IPS-NIHi11 (cell line): Measurements from ENCODE around the gene PDHA1.

Experiments used
- DNase-seq: peaks from one replicate; pipeline ENCODE4 v3.0.0; 2012; ENCODE audit warnings: mixed read lengths, low spot score

The PDHA1 gene

DNA sequence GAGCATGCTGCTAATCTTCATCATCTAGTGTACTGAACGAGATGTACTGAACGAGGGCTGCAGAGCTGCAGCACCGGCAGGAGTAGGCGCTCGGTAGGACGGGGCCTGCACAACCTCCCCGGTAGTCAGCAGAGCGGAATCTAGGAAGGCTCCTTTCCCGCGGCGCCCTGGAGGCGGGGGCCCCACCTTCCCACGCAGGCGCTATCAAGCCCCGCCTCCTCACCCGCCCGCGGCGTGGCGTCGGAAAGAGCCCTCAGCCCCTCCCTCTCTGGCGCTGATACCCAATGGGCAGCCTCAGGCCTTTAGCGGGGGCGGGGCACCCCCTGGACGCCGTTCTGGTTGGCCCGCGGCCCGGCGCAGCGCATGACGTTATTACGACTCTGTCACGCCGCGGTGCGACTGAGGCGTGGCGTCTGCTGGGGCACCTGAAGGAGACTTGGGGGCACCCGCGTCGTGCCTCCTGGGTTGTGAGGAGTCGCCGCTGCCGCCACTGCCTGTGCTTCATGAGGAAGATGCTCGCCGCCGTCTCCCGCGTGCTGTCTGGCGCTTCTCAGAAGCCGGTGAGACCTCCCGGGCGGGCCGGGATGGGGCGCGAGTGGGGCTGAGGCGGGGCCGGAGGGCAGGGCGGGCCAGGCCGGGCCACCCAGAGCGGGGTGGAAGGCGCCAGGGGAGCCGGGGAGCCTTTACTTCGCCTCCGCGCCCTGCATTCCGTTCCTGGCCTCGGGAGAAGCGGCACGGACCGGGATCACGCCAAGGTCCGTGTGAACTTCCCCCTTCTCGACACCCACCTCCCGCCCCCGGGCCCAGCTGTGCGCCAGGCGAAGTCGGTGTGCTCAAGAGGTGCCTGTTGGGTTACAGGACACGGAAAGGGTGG is at the start of gene PDHA1:
PDHA1 (plus strand) TSS at position 393 of the 874 bp plus-strand sequence; CDS start at position 504, 111 bp downstream.
- DNase-seq, result peak; percentile 92

DNA sequence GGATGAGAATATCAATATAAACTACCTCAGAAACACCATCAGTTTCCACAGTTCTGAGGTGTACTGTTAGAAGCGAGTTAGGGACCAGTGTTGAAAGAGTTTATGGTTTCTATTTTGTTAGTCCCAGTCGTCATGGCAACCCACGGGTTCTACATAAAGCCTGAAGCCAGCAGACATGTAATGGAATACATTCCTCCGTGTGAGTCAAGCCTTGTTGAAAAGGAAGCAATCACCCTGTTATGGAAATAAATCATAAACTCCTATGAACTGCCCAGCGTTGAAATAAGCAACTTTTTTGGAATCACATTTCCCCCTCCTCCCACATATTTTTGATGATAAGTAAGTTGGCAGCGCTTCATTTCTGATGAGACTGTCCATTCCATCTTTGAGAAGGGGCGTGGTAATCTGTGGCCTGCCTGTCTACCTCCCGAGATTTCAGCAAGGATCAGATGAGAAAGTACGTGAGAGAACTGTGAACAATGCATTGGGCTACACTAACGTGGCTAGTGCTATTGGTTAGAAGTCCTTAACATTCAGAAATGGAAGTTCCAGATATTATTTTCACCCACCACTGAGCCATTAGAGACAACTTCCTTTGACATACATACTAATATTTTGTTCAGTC is 40.4 kb upstream of the PDHA1 start:
- DNase-seq, result no peak

DNA sequence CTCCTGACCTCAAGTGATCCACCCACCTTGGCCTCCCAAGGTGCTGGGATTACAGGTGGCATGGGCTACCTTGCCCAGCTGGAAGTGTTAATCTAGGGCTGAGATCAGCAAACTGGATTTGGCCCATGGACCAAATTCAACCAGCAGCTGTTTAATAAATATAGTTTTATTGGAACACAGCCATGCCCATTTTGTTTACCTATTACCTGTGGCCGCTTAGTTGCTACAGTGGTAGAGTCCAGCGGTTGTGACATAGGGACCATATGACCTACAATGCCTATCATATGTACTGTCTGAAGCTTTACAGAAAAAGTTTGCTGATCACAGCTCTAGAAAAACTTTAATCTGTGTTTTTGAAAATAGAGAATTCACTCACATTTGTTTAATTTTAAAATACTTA is 17.2 kb upstream of the PDHA1 start:
- DNase-seq, result no peak

- no peak for DNase-seq
These were observed 11.9 kb upstream of the PDHA1 start for GRCh38 chrX:19331831-19332230.

GRCh38 chrX:19332983-19333382 is 10.7 kb upstream of the PDHA1 start:
- DNase-seq, result no peak

GRCh38 chrX:19334945-19335626 is 8.6 kb upstream of the PDHA1 start:
- peak; percentile 53 for DNase-seq

DNA sequence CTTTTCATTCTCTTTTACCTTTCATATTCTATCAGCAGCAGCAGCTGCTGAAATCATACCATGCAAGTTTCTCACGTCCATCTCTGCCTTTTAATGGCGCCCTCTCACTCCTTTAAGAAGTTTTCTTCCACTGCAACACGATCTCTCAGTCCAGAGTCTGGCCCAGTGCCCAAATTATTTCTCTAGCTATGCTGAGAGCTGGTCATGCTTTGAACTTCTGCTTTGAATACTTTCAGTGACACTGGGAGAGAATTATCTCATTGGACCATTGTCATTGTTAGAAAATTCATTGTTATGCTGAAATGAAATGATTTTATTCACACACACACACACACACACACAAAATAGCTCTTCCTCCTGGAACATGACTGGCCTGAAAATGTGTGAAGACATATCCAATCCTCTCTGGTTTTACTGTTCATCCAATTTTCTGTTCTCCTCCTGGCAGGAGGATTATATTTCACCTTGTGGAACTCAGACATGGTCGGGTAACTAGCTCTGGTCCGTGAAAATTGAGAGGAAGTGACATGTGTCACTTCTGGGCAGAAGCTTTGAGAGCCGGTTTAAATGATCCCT is 1.3 kb upstream of the PDHA1 start:
- no peak for DNase-seq

DNA sequence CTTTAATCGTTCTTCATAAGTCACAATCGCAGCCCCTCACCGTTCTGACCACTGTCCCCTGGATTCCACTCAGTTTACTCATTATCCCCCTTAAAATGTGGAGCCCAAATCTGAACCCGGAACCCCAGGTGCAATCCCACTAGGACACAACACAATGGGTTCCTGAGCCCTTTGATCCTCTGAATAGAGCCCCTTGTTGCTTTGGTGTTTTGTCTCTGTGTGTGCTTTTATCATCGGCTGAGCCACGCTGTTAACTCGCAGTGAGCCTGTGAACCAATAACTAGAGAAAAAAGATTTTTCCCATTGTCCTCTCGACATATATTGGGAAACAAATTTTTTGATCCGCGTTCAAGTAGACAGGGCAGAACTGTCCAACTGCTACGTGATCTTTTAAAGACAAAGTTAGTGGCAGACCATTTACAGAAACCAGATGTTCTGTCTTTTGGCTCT is 617 bp upstream of the PDHA1 start:
- DNase-seq, result no peak

- DNase-seq, result no peak
These were observed 934 bp downstream of the PDHA1 start for GRCh38 chrX:19344661-19345060.

DNA sequence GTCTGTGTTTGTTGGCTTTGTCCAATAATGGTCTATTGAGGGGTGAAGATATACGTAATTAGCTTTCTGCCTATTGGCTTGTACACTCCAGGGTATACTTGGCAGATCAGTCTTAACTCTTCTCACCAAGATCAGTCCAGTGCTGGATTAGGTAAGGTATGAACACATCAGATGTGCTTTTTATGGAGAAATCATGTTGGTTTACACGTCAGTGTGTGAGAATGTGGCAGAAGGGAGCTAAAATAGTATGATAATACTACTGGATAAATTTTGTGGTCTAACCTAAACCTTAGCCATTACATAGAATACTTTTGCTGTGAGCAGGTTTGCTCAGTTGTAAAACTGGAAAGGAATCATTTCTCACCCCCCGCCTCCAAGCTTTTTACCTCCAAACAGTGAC is 4.2 kb downstream of the PDHA1 start:
- no peak for DNase-seq

DNA sequence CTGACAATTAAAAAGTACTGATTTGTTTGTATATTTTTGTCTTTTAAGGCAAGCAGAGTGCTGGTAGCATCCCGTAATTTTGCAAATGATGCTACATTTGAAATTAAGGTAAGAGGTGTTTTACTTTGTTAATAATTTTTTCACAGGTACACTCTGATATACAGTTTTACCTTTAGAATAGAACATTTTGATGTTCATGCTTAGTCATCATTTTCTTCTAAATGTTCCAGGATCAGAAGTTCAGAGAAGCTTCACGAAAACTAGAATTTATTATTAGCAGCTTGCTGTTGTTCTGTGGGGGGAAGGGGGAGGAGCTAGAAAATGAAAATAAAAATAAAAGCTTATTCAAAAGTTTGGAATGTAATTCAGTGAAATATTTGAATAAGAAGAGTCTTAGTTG is 5.5 kb downstream of the PDHA1 start:
- DNase-seq, result no peak

DNA sequence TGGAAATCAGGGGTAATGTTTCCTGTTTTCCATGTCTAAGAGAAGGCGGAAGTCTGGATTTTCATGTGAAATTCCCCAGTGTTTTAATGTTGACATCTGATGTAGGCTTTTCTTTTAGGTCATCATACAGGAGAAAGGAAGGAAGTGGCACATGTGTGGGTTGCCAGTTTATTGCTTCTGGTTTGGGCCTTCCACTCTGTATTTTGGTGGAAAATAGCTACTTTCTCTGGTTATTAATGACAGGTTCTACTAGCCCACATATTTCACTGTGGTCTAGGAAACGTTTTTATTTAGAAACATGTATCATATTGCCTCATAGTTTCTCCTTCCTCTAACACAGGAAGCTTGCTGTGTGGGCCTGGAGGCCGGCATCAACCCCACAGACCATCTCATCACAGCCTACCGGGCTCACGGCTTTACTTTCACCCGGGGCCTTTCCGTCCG is 7.2 kb downstream of the PDHA1 start:
- DNase-seq, result no peak

DNA sequence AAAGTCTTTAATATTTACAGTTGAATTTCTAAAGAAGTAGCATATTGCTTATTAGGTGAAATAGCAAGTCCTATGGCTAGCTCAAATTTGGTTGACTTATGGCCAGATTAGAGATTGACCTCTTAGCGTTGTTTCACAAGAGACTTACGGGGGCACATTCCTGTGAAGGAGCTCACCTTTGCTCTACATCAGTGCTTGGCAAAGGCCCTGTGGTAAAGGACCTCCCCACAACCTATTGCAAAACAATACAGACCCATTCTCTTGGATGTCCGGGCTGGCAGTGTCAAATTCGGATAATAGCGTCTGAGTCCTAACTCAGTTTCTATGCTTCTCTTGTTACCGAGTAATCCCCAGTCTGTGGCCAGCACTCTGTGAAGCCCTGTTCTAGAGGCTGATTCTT is 10.9 kb downstream of the PDHA1 start:
- no peak for DNase-seq

DNA sequence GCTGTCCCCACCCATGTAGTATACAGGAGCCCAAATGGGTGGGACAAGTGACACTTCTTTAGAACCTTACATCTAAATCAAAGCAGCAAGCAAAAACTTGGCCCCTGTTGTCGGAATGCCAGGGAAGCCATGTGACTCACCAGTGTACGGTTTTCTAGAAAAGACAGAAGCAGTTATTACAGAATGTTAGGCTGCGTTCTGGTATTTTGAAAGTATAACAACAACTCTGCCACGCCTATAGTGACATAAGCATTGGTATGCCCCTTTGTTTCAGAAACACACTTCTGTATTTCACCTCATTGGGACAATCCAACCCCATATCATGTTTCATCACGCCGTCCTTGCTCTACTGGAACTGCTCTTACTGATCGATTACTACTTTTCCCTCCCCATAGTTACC is 14.8 kb downstream of the PDHA1 start:
- DNase-seq, result no peak

GRCh38 chrX:19360903-19361302 is 17.2 kb downstream of the PDHA1 start:
- DNase-seq, result no peak

- DNase-seq, result no peak
These were observed 18.0 kb downstream of the PDHA1 start for GRCh38 chrX:19361701-19362100.

GRCh38 chrX:19368576-19368975 is 24.8 kb downstream of the PDHA1 start:
- no peak for DNase-seq

DNA sequence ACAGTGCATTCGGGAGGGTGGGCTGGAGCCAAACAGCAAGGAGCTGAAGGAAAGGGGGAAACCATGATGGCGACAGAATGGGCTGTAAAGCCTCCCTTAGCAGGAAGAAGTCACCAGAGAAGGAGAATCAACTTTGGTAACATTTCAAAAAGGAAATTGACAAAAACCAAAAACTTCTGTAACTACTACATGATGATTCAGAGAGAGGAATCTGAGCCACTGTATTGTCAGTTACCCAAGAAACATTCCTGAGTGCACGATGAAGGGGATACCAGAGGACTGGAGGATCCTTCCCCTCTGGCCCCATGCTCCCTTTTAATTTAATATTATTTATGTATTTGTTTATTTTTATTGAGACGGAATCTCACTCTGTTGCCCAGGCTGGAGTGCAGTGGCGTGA is 26.3 kb downstream of the PDHA1 start:
- no peak for DNase-seq

DNA sequence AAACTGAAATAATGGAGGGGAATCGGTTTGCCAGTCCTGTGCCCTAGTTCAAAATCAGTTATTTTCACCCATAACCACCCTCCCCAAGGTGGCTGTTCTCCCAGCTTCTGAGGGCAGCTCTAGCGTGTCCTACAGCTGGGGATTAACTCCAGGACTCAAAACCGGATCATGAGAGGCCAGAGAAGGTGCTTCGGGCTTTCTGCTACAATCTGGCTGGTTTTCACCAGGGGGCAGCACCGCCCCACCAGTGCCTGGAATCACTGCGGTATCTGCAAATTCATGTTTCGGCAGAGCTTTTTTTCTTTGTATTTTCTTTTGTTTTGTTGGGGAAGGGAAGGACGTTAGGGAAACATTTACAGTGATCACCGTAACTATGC is 28.4 kb downstream of the PDHA1 start:
- DNase-seq, result peak; percentile 69

GRCh38 chrX:19372547-19373331 is 29.0 kb downstream of the PDHA1 start:
- DNase-seq, result peak; percentile 56

DNA sequence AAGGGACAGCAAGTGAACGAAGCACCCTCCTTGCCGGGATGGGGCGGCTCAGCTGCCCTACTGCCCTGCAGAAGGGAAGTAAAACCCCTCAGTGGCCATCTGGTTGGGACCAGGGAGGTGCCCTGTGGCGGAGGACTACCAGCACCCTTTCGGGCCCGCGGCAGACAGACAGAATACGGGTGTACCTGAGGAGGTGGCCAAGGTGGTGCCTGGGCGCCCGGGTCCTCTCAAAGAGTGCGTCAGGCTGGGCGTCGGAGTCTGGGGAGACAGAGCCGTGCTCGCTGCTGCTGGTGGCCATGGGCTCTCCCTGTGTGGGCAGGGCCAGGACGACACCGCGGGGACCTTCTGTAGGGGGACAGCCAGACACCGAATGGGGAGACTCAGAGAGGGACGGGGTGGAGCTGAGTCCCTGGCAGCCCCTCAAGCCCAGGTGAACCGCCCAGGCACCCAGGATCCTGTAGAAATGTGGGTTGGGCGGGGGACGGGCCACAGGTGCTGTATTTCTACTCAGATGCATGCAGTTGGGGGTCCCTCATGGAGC is 29.7 kb downstream of the PDHA1 start:
- DNase-seq, result no peak
